Naive thymus-derived CD4-positive, alpha-beta T cell (primary cell): ENCODE data around the gene CRB2. TPM values are rescaled to one million over a fixed set of nuclear protein-coding genes. Genes with fewer than 3 reads are reported as not detected.

Experiments used
- ATAC-seq: fragments of 150-1000 bp; cut with Tn5 transposase; 2 replicates; pipeline ENCODE4 v1.10.0; 2021; ENCODE audit warnings: mild to moderate bottlenecking, moderate library complexity
- CTCF ChIA-PET: fragments of 350-600 bp; sonication (Branson Sonifier 250); formaldehyde crosslinking; loops from one replicate; lab custom pipeline; 2021; ENCODE audit warnings: antibody characterized with exemption; lab: Charles Lee
- POLR2A ChIA-PET: fragments of 350-600 bp; sonication (Branson Sonifier 250); formaldehyde crosslinking; loops from one replicate; lab custom pipeline; 2021; ENCODE audit warnings: antibody characterized with exemption, inconsistent platforms; lab: Charles Lee
- DNase-seq, 9 donors: peaks; one replicate each; pipeline versions ENCODE4 v3.0.0 to v3.0.0-alpha.2; 2020 to 2022; ENCODE audit warnings: mixed read lengths in 1 of 9
- H3K27ac ChIP-seq: one replicate; pipeline ENCODE4 v1.7.0; 2013; ENCODE audit warnings: mild to moderate bottlenecking, low read depth, low read length, moderate library complexity
- H3K27me3 ChIP-seq, 2 donors: one replicate each; pipeline ENCODE4 v1.7.0; 2013; ENCODE audit warnings: low read length in 2 of 2, mild to moderate bottlenecking in 2 of 2, moderate library complexity in 2 of 2; ENCODE audit not compliant: control insufficient read depth in 2 of 2, insufficient read depth in 2 of 2
- H3K36me3 ChIP-seq, 3 experiments: 1 replicate in 2 of 3; 2 replicates in 1 of 3; pipeline ENCODE4 v1.7.0; 2013; ENCODE audit warnings: low read length in 3 of 3, mild to moderate bottlenecking in 3 of 3, moderate library complexity in 1 of 3; ENCODE audit not compliant: insufficient read depth in 3 of 3, control insufficient read depth in 2 of 3
- H3K4me1 ChIP-seq, 2 donors: one replicate each; pipeline ENCODE4 v1.7.0; 2013; ENCODE audit warnings: low read length in 2 of 2, mild to moderate bottlenecking in 2 of 2, moderate library complexity in 1 of 2; ENCODE audit not compliant: control insufficient read depth in 2 of 2, insufficient read depth in 2 of 2
- H3K4me3 ChIP-seq: 2 replicates; pipeline ENCODE4 v1.7.0; 2013; ENCODE audit warnings: mild to moderate bottlenecking, low read length
- H3K9me3 ChIP-seq, 3 experiments: 1 replicate in 2 of 3; 2 replicates in 1 of 3; pipeline ENCODE4 v1.7.0; 2013; ENCODE audit warnings: low read length in 3 of 3; ENCODE audit not compliant: control insufficient read depth in 2 of 3
- H3K27ac Mint-ChIP-seq, 9 donors: one replicate each; pipeline ENCODE4 v1.8.0; 2020 to 2022; ENCODE audit warnings: mixed read lengths in 9 of 9, mild to moderate bottlenecking in 8 of 9, moderate library complexity in 5 of 9, inconsistent platforms in 2 of 9
- H3K27me3 Mint-ChIP-seq, 5 donors: one replicate each; pipeline ENCODE4 v1.8.0; 2021 to 2022; ENCODE audit warnings: mixed read lengths in 5 of 5, mild to moderate bottlenecking in 1 of 5
- H3K36me3 Mint-ChIP-seq, 5 donors: one replicate each; pipeline ENCODE4 v1.8.0; 2020 to 2022; ENCODE audit warnings: mixed read lengths in 5 of 5, mild to moderate bottlenecking in 3 of 5, inconsistent platforms in 1 of 5
- H3K4me1 Mint-ChIP-seq, 7 donors: one replicate each; pipeline ENCODE4 v1.8.0; 2020 to 2022; ENCODE audit warnings: mixed read lengths in 7 of 7, mild to moderate bottlenecking in 3 of 7, inconsistent platforms in 1 of 7
- H3K4me3 Mint-ChIP-seq, 10 donors: one replicate each; pipeline ENCODE4 v1.8.0; 2020 to 2022; ENCODE audit warnings: mild to moderate bottlenecking in 10 of 10, mixed read lengths in 10 of 10, moderate library complexity in 6 of 10, inconsistent platforms in 2 of 10
- H3K9me3 Mint-ChIP-seq, 11 donors: one replicate each; pipeline ENCODE4 v1.8.0; 2020 to 2022; ENCODE audit warnings: mixed read lengths in 11 of 11, mild to moderate bottlenecking in 4 of 11, inconsistent platforms in 1 of 11, moderate library complexity in 1 of 11
- intact Hi-C, 2 donors: fragments of 100-400 bp; cut with micrococcal nuclease; formaldehyde crosslinking; loops; one replicate each; pipeline ENCODE4 v1.15.1; 2023
- polyA plus RNA-seq, 2 donors: library from polyadenylated mRNA; unstranded; fragments of 300-500 nt; fragmentation: Illumina TruSeq; gene quantifications; one replicate each; pipeline ENCODE4 v1.2.3, GENCODE V29; 2021
- total RNA-seq, 6 experiments: library from RNA in 5 of 6; stranded (reverse) in 5 of 6; gene quantifications; 1 replicate in 5 of 6; 2 replicates in 1 of 6; pipeline ENCODE4 v1.2.3 and lab custom pipeline; 2021 to 2026

CRB2 gene
- total and polyA plus RNA-seq, 7 experiments from 2014 or later = not detected

- Histone ChIP-seq H3K4me3 (no peak overlapping the region), H3K36me3 (no peaks in the 10 kb centered on the region), H3K4me1 (no peaks in the 10 kb centered on the region), H3K27ac (no peak overlapping the region), H3K27me3 (no peaks in the 10 kb centered on the region), H3K9me3 (no peaks in the 10 kb centered on the region)
- Mint-ChIP-seq H3K4me1 (peaks cover 1 to 28% (median 16%) of the 10 kb centered on the region in 7 donors), H3K4me3 (no peak overlapping the region), H3K27me3 (peaks cover 0 to 2% (median 0%) of the 10 kb centered on the region in 5 donors), H3K9me3 (no peaks in the 10 kb centered on the region), H3K27ac (no peak overlapping the region), H3K36me3 (no peaks in the 10 kb centered on the region)
- ChIA-PET CTCF (no interaction called here), POLR2A (no interaction called here)
- intact Hi-C loops = no loop called here
- no peak for ATAC-seq
- no peak for DNase-seq
These were observed 40.4 kb upstream of the CRB2 start for GRCh38 chr9:123315635-123316034.

- H3K27me3 Mint-ChIP-seq = peaks cover 0 to 2% (median 0%) of the 10 kb centered on the region in 5 donors
- peak; percentile 76 for ATAC-seq
These were observed 39.8 kb upstream of the CRB2 start for GRCh38 chr9:123316053-123316718.

DNA sequence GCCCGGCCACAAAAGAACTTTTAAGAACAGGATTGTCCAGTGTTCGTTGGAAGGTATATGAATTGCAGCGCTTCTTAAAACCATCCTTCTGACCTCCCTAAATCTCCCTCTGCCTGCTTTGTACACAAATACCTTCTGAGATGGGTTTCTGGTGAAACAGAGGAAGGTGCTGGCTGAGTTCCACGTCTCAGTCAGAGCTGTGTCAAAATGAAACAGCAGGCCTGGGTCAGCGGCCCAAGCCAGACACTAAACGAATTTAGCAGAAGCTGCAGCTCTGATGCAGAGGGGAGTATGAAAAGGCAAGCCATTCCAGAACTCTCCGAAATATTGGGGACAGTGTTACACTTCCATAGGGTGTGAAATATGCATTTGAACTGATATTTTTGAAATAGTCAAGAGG, 37.8 kb upstream of the CRB2 start:
- ATAC-seq = no peak
- intact Hi-C loops = no loop called here
- Mint-ChIP-seq H3K36me3 (no peaks in the 10 kb centered on the region), H3K27ac (peak overlapping the region in 3 of 9 donors; percentile 7 to 74 (median 40)), H3K4me3 (no peak overlapping the region), H3K27me3 (no peaks in the 10 kb centered on the region), H3K4me1 (peaks cover 16 to 33% (median 30%) of the 10 kb centered on the region in 7 donors), H3K9me3 (peaks cover 0 to 1% (median 0%) of the 10 kb centered on the region in 11 donors)
- Histone ChIP-seq H3K4me1 (peaks cover 17 to 25% of the 10 kb centered on the region in 2 donors), H3K9me3 (no peaks in the 10 kb centered on the region), H3K4me3 (no peak overlapping the region), H3K36me3 (no peaks in the 10 kb centered on the region), H3K27me3 (no peaks in the 10 kb centered on the region), H3K27ac (no peak overlapping the region)
- DNase-seq = no peak
- CTCF ChIA-PET = interaction anchor here (1.2 kb wide), 1 partner anchor 30 kb away, joined by 4 read pairs; no protein-coding TSS in a partner anchor
- POLR2A ChIA-PET = no interaction called here

More at GRCh38 chr9:123316053-123316718, 39.8 kb upstream of the CRB2 start:
- intact Hi-C loops = no loop called here
- CTCF ChIA-PET = no interaction called here
- Mint-ChIP-seq H3K27ac (no peak overlapping the region), H3K36me3 (no peaks in the 10 kb centered on the region), H3K4me1 (peaks cover 1 to 28% (median 17%) of the 10 kb centered on the region in 7 donors), H3K4me3 (no peak overlapping the region), H3K9me3 (no peaks in the 10 kb centered on the region)
- POLR2A ChIA-PET = interaction anchor here (0.6 kb wide), 1 partner anchor 85 kb away, joined by 3 read pairs; no protein-coding TSS in a partner anchor
- peaks cover 0 to 5% of the 10 kb centered on the region in 2 donors for H3K4me1 ChIP-seq
- no peak for DNase-seq
- H3K4me3 ChIP-seq = no peak overlapping the region
- H3K27me3 ChIP-seq = no peaks in the 10 kb centered on the region
- no peak overlapping the region for H3K27ac ChIP-seq
- no peaks in the 10 kb centered on the region for H3K9me3 ChIP-seq
- H3K36me3 ChIP-seq = no peaks in the 10 kb centered on the region

GRCh38 chr9:123318961-123319421, 37.0 kb upstream of the CRB2 start:
- ATAC-seq (no peak), DNase-seq (no peak)
- H3K27me3 ChIP-seq = no peaks in the 10 kb centered on the region
- intact Hi-C loops = no loop called here
- Mint-ChIP-seq H3K27ac (peak overlapping the region in 1 of 9 donors; percentile 7), H3K4me1 (peaks cover 18 to 38% (median 34%) of the 10 kb centered on the region in 7 donors), H3K4me3 (no peak overlapping the region), H3K36me3 (no peaks in the 10 kb centered on the region), H3K9me3 (peaks cover 0 to 1% (median 0%) of the 10 kb centered on the region in 11 donors), H3K27me3 (no peaks in the 10 kb centered on the region)
- H3K36me3 ChIP-seq = no peaks in the 10 kb centered on the region
- H3K4me1 ChIP-seq = peaks cover 20 to 33% of the 10 kb centered on the region in 2 donors
- CTCF ChIA-PET = no interaction called here
- no peak overlapping the region for H3K27ac ChIP-seq
- no peak overlapping the region for H3K4me3 ChIP-seq
- H3K9me3 ChIP-seq = no peaks in the 10 kb centered on the region
- POLR2A ChIA-PET = no interaction called here

DNA sequence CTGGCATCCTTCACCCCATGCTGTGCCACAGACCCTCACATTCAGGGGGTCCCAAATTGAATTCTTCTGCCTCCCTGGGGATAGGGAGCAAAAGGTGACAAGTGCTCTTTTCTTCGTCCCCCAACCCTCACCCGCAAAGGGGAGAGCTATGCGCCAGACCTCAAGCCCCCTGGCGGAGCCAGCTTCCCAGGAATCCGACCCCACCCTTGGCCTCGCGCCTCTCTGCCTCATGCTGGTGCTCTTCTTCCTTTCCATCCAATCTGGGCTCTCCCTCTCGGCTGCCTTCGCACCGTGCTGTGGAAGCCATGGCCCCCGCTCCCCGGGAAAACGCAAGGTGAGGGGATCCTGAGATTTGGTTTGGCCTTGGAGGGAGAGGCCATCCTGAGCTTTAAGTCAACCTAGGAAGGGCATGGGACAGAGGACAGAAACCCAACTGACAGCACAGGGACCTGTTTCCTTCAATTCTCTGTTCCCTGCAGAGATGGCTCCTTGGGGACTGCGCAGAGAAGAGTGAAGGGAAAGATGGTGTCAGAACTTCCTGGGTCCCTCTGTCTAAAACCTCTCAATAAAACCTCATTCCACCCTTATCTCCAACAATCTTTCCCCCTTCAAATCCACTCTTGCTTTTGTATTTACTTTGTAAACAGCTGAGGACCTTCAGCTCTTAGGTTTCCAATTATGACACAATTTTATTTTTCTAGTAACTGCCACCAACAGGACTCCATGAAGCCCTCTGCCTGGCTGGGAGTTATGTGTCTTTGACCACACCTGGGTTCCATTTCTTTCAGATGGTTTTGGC, 36.3 kb upstream of the CRB2 start:
- ATAC-seq (no peak), DNase-seq (no peak)
- H3K4me3 Mint-ChIP-seq = peak overlapping the region in 1 of 10 donors; percentile 55
- H3K27ac Mint-ChIP-seq = peak overlapping the region in 4 of 9 donors; percentile 45 to 93 (median 60)
- ChIA-PET CTCF (interaction anchor here (1.0 kb wide), 1 partner anchor 30 kb away, joined by 4 read pairs; no protein-coding TSS in a partner anchor), POLR2A (interaction anchor here (0.6 to 1.3 kb wide), 2 partner anchors 15 to 56 kb away, joined by 4 to 5 read pairs; no protein-coding TSS in a partner anchor)
- H3K4me1 Mint-ChIP-seq = peaks cover 18 to 44% (median 36%) of the 10 kb centered on the region in 7 donors
- H3K27me3 ChIP-seq = no peaks in the 10 kb centered on the region
- H3K36me3 Mint-ChIP-seq = no peaks in the 10 kb centered on the region
- peaks cover 0 to 1% (median 0%) of the 10 kb centered on the region in 11 donors for H3K9me3 Mint-ChIP-seq
- no peaks in the 10 kb centered on the region for H3K27me3 Mint-ChIP-seq
- H3K27ac ChIP-seq = no peak overlapping the region
- H3K36me3 ChIP-seq = no peaks in the 10 kb centered on the region
- peaks cover 20 to 33% of the 10 kb centered on the region in 2 donors for H3K4me1 ChIP-seq
- intact Hi-C loops = loop anchor here in 1 of 2 donors (10.0 kb wide), 1 partner anchor 415 kb away; the partner anchor contains the start of gene RC3H2
- no peak overlapping the region for H3K4me3 ChIP-seq
- H3K9me3 ChIP-seq = no peaks in the 10 kb centered on the region

DNA sequence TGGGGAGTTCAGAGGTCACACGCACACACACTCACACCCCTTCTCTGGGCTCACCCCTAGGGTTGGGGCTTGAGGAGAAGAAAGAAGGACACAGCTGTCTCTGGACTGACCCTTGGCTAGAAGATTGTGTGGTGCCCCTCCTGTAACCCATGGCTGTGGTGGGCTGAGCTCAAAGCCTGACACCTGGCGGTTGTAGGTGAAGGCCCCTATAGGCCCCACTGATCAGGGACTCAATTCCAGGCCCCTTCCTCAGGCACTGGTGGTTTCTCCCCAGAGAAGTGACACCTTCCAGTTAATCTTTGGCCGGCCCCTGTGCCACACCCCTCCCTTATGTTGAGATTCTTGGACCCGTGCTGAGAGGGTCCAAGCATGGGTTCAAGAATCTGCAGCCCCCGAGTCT, 35.2 kb upstream of the CRB2 start:
- intact Hi-C loops = loop anchor here in 1 of 2 donors (10.0 kb wide), 1 partner anchor 416 kb away; the partner anchor contains the start of gene RC3H2
- POLR2A ChIA-PET = interaction anchor here (0.5 to 0.9 kb wide), 2 partner anchors 10 to 18 kb away, joined by 3 read pairs; no protein-coding TSS in a partner anchor
- H3K36me3 Mint-ChIP-seq = no peaks in the 10 kb centered on the region

More for the DNA sequence above, 35.2 kb upstream of the CRB2 start:
- H3K27me3 ChIP-seq = no peaks in the 10 kb centered on the region
- no peaks in the 10 kb centered on the region for H3K9me3 ChIP-seq
- H3K27ac ChIP-seq = no peak overlapping the region
- H3K4me1 ChIP-seq = peaks cover 20 to 33% of the 10 kb centered on the region in 2 donors
- peaks cover 20 to 52% (median 39%) of the 10 kb centered on the region in 7 donors for H3K4me1 Mint-ChIP-seq
- H3K4me3 ChIP-seq = no peak overlapping the region
- H3K27me3 Mint-ChIP-seq = no peaks in the 10 kb centered on the region
- no peak overlapping the region for H3K4me3 Mint-ChIP-seq
- DNase-seq = no peak
- peak overlapping the region in 7 of 9 donors; percentile 43 to 98 (median 93) for H3K27ac Mint-ChIP-seq
- no peaks in the 10 kb centered on the region for H3K36me3 ChIP-seq
- ATAC-seq = no peak
- CTCF ChIA-PET = no interaction called here
- H3K9me3 Mint-ChIP-seq = peaks cover 0 to 1% (median 0%) of the 10 kb centered on the region in 11 donors
